ENCODE results near the gene ICA1. TPM values are rescaled to one million over a fixed set of nuclear protein-coding genes. Genes with fewer than 3 reads are reported as not detected.

The ICA1 gene
- total and polyA plus RNA-seq, 4 donors: 16.5 to 54.6 (median 30.8) TPM

- H3K9me3 ChIP-seq (ENCODE audit: control insufficient read depth in 4 of 4, insufficient read depth in 3 of 4, low read length in 3 of 4): no peaks in the 10 kb centered on the region
- H3K4me3 ChIP-seq: no peak overlapping the region
- peaks cover 0 to 5% (median 0%) of the 10 kb centered on the region in 5 donors for H3K4me1 ChIP-seq (ENCODE audit: control insufficient read depth in 5 of 5, insufficient read depth in 5 of 5, low read length in 5 of 5)
- TF ChIP-seq, protein P1, sequence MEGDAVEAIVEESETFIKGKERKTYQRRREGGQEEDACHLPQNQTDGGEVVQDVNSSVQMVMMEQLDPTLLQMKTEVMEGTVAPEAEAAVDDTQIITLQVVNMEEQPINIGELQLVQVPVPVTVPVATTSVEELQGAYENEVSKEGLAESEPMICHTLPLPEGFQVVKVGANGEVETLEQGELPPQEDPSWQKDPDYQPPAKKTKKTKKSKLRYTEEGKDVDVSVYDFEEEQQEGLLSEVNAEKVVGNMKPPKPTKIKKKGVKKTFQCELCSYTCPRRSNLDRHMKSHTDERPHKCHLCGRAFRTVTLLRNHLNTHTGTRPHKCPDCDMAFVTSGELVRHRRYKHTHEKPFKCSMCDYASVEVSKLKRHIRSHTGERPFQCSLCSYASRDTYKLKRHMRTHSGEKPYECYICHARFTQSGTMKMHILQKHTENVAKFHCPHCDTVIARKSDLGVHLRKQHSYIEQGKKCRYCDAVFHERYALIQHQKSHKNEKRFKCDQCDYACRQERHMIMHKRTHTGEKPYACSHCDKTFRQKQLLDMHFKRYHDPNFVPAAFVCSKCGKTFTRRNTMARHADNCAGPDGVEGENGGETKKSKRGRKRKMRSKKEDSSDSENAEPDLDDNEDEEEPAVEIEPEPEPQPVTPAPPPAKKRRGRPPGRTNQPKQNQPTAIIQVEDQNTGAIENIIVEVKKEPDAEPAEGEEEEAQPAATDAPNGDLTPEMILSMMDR (IDR thresholded peaks at IDR 0.05; ENCODE audit: control extremely low read depth, extremely low read depth): no peak
- ATAC-seq (ENCODE audit: insufficient read depth, low FRiP score) (no peak), DNase-seq (no peak)
- WGBS, 2 donors: 93 to 97% methylated on average over 1 of the region's 1 CpG
- H3K9ac ChIP-seq (ENCODE audit: insufficient read depth in 1 of 2, low read length in 2 of 2): no peak overlapping the region
- H3K36me3 ChIP-seq (ENCODE audit: control insufficient read depth in 4 of 4, insufficient read depth in 4 of 4, low read length in 4 of 4): no peaks in the 10 kb centered on the region
- H3K27me3 ChIP-seq (ENCODE audit: control insufficient read depth in 3 of 3, insufficient read depth in 3 of 3, low read length in 2 of 3): peaks cover 0 to 2% (median 0%) of the 10 kb centered on the region in 3 donors
- no peak overlapping the region for H3K27ac ChIP-seq (ENCODE audit: low read depth in 1 of 2, low read length in 1 of 2)
Observed at GRCh38 chr7:8206956-8207355, 55.0 kb downstream of the ICA1 start.

- TF ChIP-seq, protein P1 (IDR thresholded peaks at IDR 0.05; ENCODE audit: control extremely low read depth, extremely low read depth): no peak
- Histone ChIP-seq H3K4me3 (no peak overlapping the region), H3K36me3 (ENCODE audit: control insufficient read depth in 4 of 4, insufficient read depth in 4 of 4, low read length in 4 of 4) (no peaks in the 10 kb centered on the region), H3K4me1 (ENCODE audit: control insufficient read depth in 5 of 5, insufficient read depth in 5 of 5, low read length in 5 of 5) (peaks cover 0 to 11% (median 0%) of the 10 kb centered on the region in 5 donors), H3K27me3 (ENCODE audit: control insufficient read depth in 3 of 3, insufficient read depth in 3 of 3, low read length in 2 of 3) (peaks cover 0 to 2% (median 0%) of the 10 kb centered on the region in 3 donors), H3K9me3 (ENCODE audit: control insufficient read depth in 4 of 4, insufficient read depth in 3 of 4, low read length in 3 of 4) (no peaks in the 10 kb centered on the region), H3K27ac (ENCODE audit: low read depth in 1 of 2, low read length in 1 of 2) (no peak overlapping the region), H3K9ac (ENCODE audit: insufficient read depth in 1 of 2, low read length in 2 of 2) (no peak overlapping the region)
- ATAC-seq (ENCODE audit: insufficient read depth, low FRiP score) (no peak), DNase-seq (no peak)
- whole genome bisulfite sequencing, 2 donors: 86 to 89% methylated on average over 5 of the region's 5 CpGs
Observed at GRCh38 chr7:8205537-8205936, 56.4 kb downstream of the ICA1 start.

- Histone ChIP-seq H3K9me3 (ENCODE audit: control insufficient read depth in 4 of 4, insufficient read depth in 3 of 4, low read length in 3 of 4) (no peaks in the 10 kb centered on the region), H3K4me1 (ENCODE audit: control insufficient read depth in 5 of 5, insufficient read depth in 5 of 5, low read length in 5 of 5) (peaks cover 0 to 11% (median 0%) of the 10 kb centered on the region in 5 donors), H3K9ac (ENCODE audit: insufficient read depth in 1 of 2, low read length in 2 of 2) (no peak overlapping the region), H3K27ac (ENCODE audit: low read depth in 1 of 2, low read length in 1 of 2) (no peak overlapping the region), H3K4me3 (no peak overlapping the region), H3K27me3 (ENCODE audit: control insufficient read depth in 3 of 3, insufficient read depth in 3 of 3, low read length in 2 of 3) (peaks cover 0 to 2% (median 0%) of the 10 kb centered on the region in 3 donors), H3K36me3 (ENCODE audit: control insufficient read depth in 4 of 4, insufficient read depth in 4 of 4, low read length in 4 of 4) (no peaks in the 10 kb centered on the region)
- DNase-seq: no peak
- TF ChIP-seq, protein P1 (IDR thresholded peaks at IDR 0.05; ENCODE audit: control extremely low read depth, extremely low read depth): no peak
- no peak for ATAC-seq (ENCODE audit: insufficient read depth, low FRiP score)
- WGBS, 2 donors: 92 to 96% methylated on average over 2 of the region's 2 CpGs
Observed at GRCh38 chr7:8205031-8205387, 57.0 kb downstream of the ICA1 start.
